OCI-LY1 (cell line): ENCODE results near the gene AMELX.

Experiments
- H2AFZ ChIP-seq: fragments of 200-600 bp; sonication (generic), shearing (Covaris generic); 2 replicates; pipeline ENCODE4 v1.6.0; 2014; ENCODE audit warnings: antibody characterized with exemption, mild to moderate bottlenecking, low read length
- H3F3A ChIP-seq: fragments of 200-600 bp; sonication (generic), shearing (Covaris generic); 2 replicates; pipeline ENCODE4 v1.6.0; 2014; ENCODE audit warnings: mild to moderate bottlenecking, antibody characterized with exemption, low read length, moderate library complexity; ENCODE audit not compliant: insufficient read depth
- H3K27ac ChIP-seq: fragments of 200-600 bp; sonication (generic); 2 replicates; pipeline ENCODE4 v1.5.1; 2014; ENCODE audit warnings: low read length, mixed run types, mild to moderate bottlenecking, low read depth; ENCODE audit not compliant: poor library complexity, severe bottlenecking
- H3K27me3 ChIP-seq: fragments of 200-600 bp; sonication (generic); 2 replicates; pipeline ENCODE4 v1.6.0; 2014; ENCODE audit warnings: antibody characterized with exemption, mild to moderate bottlenecking, low read length, moderate library complexity; ENCODE audit not compliant: insufficient read depth
- H3K36me3 ChIP-seq: fragments of 200-600 bp; sonication (generic); 2 replicates; pipeline ENCODE4 v1.6.1; 2014; ENCODE audit warnings: mild to moderate bottlenecking, antibody characterized with exemption, low read length, moderate library complexity, mixed read lengths; ENCODE audit not compliant: insufficient read depth
- H3K4me1 ChIP-seq: fragments of 200-600 bp; sonication (generic); 2 replicates; pipeline ENCODE4 v1.5.1; 2014; ENCODE audit warnings: mild to moderate bottlenecking, low read length, moderate library complexity; ENCODE audit not compliant: insufficient read depth, severe bottlenecking
- H3K4me2 ChIP-seq: fragments of 200-600 bp; sonication (generic), shearing (Covaris generic); 2 replicates; pipeline ENCODE4 v1.6.1; 2014; ENCODE audit warnings: low read length
- H3K4me3 ChIP-seq: fragments of 200-600 bp; sonication (generic); 2 replicates; pipeline ENCODE4 v1.5.1; 2014; ENCODE audit warnings: low read length, low read depth, mild to moderate bottlenecking, mixed read lengths; ENCODE audit not compliant: poor library complexity, severe bottlenecking
- H3K79me2 ChIP-seq: fragments of 200-600 bp; shearing (Covaris generic); 2 replicates; pipeline ENCODE4 v1.6.1; 2016; ENCODE audit warnings: mixed run types, low read length, mixed read lengths; ENCODE audit not compliant: insufficient read depth
- H3K9ac ChIP-seq: fragments of 200-600 bp; sonication (generic), shearing (Covaris generic); 2 replicates; pipeline ENCODE4 v1.6.1; 2014; ENCODE audit warnings: mild to moderate bottlenecking, low read length, mixed read lengths
- H3K9me2 ChIP-seq: fragments of 200-600 bp; sonication (generic), shearing (Covaris generic); 2 replicates; pipeline ENCODE4 v1.6.1; 2014; ENCODE audit warnings: low read depth, mild to moderate bottlenecking, low read length, mixed read lengths
- H3K9me3 ChIP-seq: fragments of 200-600 bp; shearing (Covaris generic); 2 replicates; pipeline ENCODE4 v1.6.1; 2014; ENCODE audit warnings: low read length, mixed read lengths
- H4K20me1 ChIP-seq: fragments of 200-600 bp; sonication (generic), shearing (Covaris generic); 2 replicates; pipeline ENCODE4 v1.6.0; 2016; ENCODE audit warnings: mild to moderate bottlenecking, low read length; ENCODE audit not compliant: insufficient read depth
- EZH2 ChIP-seq: fragments of 200-600 bp; sonication (generic), shearing (Covaris generic); IDR thresholded peaks from 2 replicates; pipeline ENCODE4 v1.8.0; 2017; ENCODE audit warnings: borderline replicate concordance, mixed run types, mild to moderate bottlenecking, antibody characterized with exemption, low read length, moderate library complexity, mixed read lengths
- TF ChIP-seq, protein P1 (sequence below): fragments of 200-600 bp; sonication (generic), shearing (Covaris generic); IDR thresholded peaks from 2 replicates; pipeline ENCODE4 v1.5.1; 2017; ENCODE audit warnings: mild to moderate bottlenecking, antibody characterized with exemption, low read length, moderate library complexity, mixed read lengths

AMELX gene

DNA sequence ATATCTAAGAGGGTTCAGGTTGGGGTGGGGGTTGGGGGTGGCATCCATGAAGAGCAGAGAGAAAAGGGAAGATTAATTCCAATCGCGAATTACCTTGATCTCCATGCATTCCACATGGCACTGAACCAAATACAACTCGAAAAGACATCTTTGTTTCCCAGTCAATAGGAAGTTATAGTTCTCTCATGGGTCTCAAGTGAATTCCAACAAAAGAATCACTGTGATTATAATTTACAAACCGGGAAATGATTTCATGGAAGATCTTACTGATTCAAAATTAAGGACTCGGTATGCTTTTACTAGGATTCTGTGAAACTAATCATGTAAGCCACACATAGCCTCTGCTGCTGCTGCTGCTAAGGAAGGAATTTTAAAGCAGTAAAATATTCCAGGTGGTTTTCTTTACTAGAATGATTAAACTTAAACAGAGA lies 26.6 kb upstream of the AMELX start:
- Histone ChIP-seq H2AFZ (no peak overlapping the region), H3K9ac (no peak overlapping the region), H3K4me2 (no peak overlapping the region), H3K9me2 (no peaks in the 10 kb centered on the region), H3K9me3 (no peaks in the 10 kb centered on the region), H3F3A (no peaks in the 10 kb centered on the region), H3K4me3 (no peak overlapping the region), H3K79me2 (no peaks in the 10 kb centered on the region), H3K27ac (no peak overlapping the region), H4K20me1 (no peaks in the 10 kb centered on the region), H3K4me1 (no peaks in the 10 kb centered on the region), H3K27me3 (no peaks in the 10 kb centered on the region), H3K36me3 (no peaks in the 10 kb centered on the region)
- no peak for TF ChIP-seq EZH2
- TF ChIP-seq, protein P1, sequence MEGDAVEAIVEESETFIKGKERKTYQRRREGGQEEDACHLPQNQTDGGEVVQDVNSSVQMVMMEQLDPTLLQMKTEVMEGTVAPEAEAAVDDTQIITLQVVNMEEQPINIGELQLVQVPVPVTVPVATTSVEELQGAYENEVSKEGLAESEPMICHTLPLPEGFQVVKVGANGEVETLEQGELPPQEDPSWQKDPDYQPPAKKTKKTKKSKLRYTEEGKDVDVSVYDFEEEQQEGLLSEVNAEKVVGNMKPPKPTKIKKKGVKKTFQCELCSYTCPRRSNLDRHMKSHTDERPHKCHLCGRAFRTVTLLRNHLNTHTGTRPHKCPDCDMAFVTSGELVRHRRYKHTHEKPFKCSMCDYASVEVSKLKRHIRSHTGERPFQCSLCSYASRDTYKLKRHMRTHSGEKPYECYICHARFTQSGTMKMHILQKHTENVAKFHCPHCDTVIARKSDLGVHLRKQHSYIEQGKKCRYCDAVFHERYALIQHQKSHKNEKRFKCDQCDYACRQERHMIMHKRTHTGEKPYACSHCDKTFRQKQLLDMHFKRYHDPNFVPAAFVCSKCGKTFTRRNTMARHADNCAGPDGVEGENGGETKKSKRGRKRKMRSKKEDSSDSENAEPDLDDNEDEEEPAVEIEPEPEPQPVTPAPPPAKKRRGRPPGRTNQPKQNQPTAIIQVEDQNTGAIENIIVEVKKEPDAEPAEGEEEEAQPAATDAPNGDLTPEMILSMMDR: no peak

GRCh38 chrX:11267425-11267824 lies 25.8 kb upstream of the AMELX start:
- no peaks in the 10 kb centered on the region for H4K20me1 ChIP-seq
- H3K4me2 ChIP-seq: no peak overlapping the region
- H3K27me3 ChIP-seq: no peaks in the 10 kb centered on the region
- TF ChIP-seq, protein P1: no peak
- no peak for TF ChIP-seq EZH2
- no peak overlapping the region for H3K27ac ChIP-seq
- no peaks in the 10 kb centered on the region for H3F3A ChIP-seq
- no peak overlapping the region for H3K9ac ChIP-seq
- H3K4me1 ChIP-seq: no peaks in the 10 kb centered on the region
- no peak overlapping the region for H2AFZ ChIP-seq
- no peak overlapping the region for H3K4me3 ChIP-seq
- no peaks in the 10 kb centered on the region for H3K36me3 ChIP-seq
- no peaks in the 10 kb centered on the region for H3K9me3 ChIP-seq
- no peaks in the 10 kb centered on the region for H3K9me2 ChIP-seq
- no peaks in the 10 kb centered on the region for H3K79me2 ChIP-seq

DNA sequence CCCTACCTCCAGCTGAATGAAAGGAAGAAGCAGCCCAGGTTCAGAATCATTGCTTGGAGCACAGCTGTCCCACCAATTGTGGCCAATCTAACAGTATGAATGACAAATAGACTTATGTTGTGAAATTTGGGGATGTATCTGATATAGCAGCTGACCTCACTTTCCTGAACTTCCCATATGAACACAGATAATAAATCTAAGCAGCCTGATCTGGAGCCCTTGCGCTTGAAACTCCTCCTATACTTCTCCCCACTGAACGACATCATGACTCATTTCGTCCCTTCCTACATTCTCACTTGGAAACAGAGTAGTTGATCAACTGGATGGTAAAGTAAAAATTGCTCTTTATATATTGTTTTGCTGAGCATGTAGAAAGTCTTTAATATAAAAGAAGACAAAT lies 24.2 kb upstream of the AMELX start:
- Histone ChIP-seq H3K79me2 (no peaks in the 10 kb centered on the region), H3K9ac (no peak overlapping the region), H3K4me1 (no peaks in the 10 kb centered on the region), H3K9me3 (no peaks in the 10 kb centered on the region), H3K27me3 (no peaks in the 10 kb centered on the region), H3K9me2 (no peaks in the 10 kb centered on the region), H2AFZ (no peak overlapping the region), H3F3A (no peaks in the 10 kb centered on the region), H3K4me2 (no peak overlapping the region), H4K20me1 (no peaks in the 10 kb centered on the region), H3K36me3 (no peaks in the 10 kb centered on the region), H3K27ac (no peak overlapping the region), H3K4me3 (no peak overlapping the region)
- no peak for TF ChIP-seq EZH2
- TF ChIP-seq, protein P1: no peak
